Esophagus muscularis mucosa (tissue), 3 donors: Measurements from ENCODE around the gene SERINC5.

Experiments used
- CTCF ChIP-seq, 3 experiments: fragments of 200-600 bp in 2 of 3; fragments of 450-650 bp in 1 of 3; sonication (generic) in 2 of 3; IDR thresholded peaks; one replicate each; pipeline ENCODE4 v1.5.1; 2017 to 2019; ENCODE audit warnings: antibody characterized with exemption in 3 of 3, mild to moderate bottlenecking in 2 of 3, moderate library complexity in 1 of 3
- POLR2A ChIP-seq: fragments of 450-650 bp; IDR thresholded peaks from one replicate; pipeline ENCODE4 v1.6.1; 2017; ENCODE audit warnings: antibody characterized with exemption, moderate library complexity, mild to moderate bottlenecking, low read depth
- POLR2AphosphoS5 ChIP-seq, 2 donors: sonication (generic); formaldehyde crosslinking; IDR thresholded peaks; one replicate each; pipeline ENCODE4 v1.6.1; 2017; ENCODE audit warnings: antibody characterized with exemption in 2 of 2

GRCh38 chr5:80260461-80260860 lies 4.6 kb upstream of the SERINC5 start:
- TF ChIP-seq CTCF (IDR thresholded peaks at IDR 0.05), result no peak
- TF ChIP-seq POLR2AphosphoS5 (IDR thresholded peaks at IDR 0.05), result no peak
- TF ChIP-seq POLR2A, result no peak
